Measurements from ENCODE around the gene GRN. TPM values are rescaled to one million over a fixed set of nuclear protein-coding genes. Genes with fewer than 3 reads are reported as not detected.

The GRN gene
- total and polyA plus RNA-seq, 7 donors: 30.8 to 61.0 (median 44.4) TPM

DNA sequence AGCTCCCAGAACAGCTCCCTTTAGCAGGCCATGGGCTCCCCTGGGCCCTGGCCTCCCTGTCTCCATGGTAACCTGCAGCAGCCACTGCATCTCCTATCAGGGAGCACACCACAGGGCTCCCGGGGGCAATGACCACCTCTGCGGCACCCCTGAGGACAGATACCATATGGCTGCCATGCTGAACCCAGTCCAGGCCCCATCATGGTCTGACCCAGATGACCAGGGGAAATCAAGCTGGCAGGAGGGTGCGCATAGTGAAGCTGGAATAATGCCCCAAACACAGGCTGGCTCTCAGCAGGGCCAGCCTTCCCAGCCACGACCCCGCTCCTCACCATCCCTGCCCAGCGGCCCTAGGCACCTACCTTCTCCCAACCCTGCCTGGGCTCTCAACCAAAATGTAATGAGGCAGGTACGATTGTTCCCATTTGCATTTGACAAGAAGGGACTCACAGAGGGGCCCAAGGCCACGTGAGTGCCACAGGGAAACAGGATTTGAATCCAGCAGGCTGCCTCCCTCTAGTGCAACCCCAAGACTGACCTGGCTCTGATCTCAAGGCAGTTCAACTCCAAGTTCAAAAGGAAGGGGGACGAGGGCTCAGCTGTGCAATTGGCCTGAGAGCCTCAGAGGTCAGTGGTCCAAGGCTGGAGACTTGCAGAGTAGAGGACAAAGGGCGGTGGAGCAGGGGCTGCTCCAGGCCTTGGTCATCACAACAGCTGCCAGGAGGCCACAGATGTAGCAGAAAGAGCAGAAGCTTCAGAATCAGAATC, 34.3 kb upstream of the GRN start:
- peaks cover 0 to 47% (median 14%) of the 10 kb centered on the region in 3 donors for H3K27me3 ChIP-seq (ENCODE audit: insufficient read depth in 3 of 3, low read length in 2 of 3)
- H3K9me3 ChIP-seq: no peaks in the 10 kb centered on the region
- H3K27ac ChIP-seq: no peak overlapping the region
- intact Hi-C loops (cut with DNase I): no loop called here
- H3K36me3 ChIP-seq (ENCODE audit: insufficient read depth in 1 of 2, low read depth in 1 of 2): no peaks in the 10 kb centered on the region
- ATAC-seq: no peak
- H3K4me3 ChIP-seq: no peak overlapping the region
- TF ChIP-seq, protein P1, sequence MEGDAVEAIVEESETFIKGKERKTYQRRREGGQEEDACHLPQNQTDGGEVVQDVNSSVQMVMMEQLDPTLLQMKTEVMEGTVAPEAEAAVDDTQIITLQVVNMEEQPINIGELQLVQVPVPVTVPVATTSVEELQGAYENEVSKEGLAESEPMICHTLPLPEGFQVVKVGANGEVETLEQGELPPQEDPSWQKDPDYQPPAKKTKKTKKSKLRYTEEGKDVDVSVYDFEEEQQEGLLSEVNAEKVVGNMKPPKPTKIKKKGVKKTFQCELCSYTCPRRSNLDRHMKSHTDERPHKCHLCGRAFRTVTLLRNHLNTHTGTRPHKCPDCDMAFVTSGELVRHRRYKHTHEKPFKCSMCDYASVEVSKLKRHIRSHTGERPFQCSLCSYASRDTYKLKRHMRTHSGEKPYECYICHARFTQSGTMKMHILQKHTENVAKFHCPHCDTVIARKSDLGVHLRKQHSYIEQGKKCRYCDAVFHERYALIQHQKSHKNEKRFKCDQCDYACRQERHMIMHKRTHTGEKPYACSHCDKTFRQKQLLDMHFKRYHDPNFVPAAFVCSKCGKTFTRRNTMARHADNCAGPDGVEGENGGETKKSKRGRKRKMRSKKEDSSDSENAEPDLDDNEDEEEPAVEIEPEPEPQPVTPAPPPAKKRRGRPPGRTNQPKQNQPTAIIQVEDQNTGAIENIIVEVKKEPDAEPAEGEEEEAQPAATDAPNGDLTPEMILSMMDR (IDR thresholded peaks at IDR 0.05): no peak
- H3K4me1 ChIP-seq: peaks cover 3% of the 10 kb centered on the region
- no peak for DNase-seq
- WGBS, 3 donors: 65 to 75% (median 71%) methylated on average over 10 of the region's 10 CpGs

DNA sequence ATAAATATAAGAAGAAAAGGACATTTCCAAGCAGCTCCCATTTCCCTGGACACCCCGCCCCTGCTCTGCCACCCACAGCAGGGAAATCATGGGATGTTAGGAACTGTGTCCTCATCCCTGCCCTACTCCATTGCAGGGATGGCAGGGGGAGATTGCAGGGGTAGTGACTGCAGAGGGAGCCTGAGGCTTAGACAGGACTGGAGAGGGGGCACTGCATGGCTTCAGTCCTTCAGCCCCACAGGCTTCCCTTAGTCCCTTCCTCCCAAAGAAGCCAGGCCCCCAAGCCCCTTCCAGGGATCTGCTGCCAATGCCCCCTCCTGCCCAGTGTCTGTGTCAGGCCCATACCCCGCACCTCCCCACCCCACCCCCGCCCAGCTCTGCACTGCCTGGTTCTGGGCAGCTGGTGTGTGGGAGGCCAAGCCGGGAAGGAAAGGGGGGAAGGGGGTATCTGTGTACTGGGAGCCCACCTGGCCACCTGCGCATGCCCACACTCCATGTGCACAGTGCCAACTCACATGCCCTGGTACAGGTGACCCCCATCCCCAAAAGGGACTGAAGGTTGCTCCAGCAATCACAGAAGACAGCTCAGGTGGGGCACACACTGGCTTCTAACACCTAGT, 33.4 kb upstream of the GRN start:
- Histone ChIP-seq H3K4me3 (no peak overlapping the region), H3K36me3 (ENCODE audit: insufficient read depth in 1 of 2, low read depth in 1 of 2) (no peaks in the 10 kb centered on the region), H3K9me3 (no peaks in the 10 kb centered on the region), H3K27me3 (ENCODE audit: insufficient read depth in 3 of 3, low read length in 2 of 3) (peaks cover 0 to 49% (median 18%) of the 10 kb centered on the region in 3 donors), H3K4me1 (peaks cover 3% of the 10 kb centered on the region), H3K27ac (no peak overlapping the region)
- WGBS, 3 donors: 64 to 78% (median 72%) methylated on average over 3 to 5 of the region's 5 CpGs
- intact Hi-C loops (cut with DNase I): no loop called here
- TF ChIP-seq, protein P1 (IDR thresholded peaks at IDR 0.05): no peak
- ATAC-seq (no peak), DNase-seq (no peak)

DNA sequence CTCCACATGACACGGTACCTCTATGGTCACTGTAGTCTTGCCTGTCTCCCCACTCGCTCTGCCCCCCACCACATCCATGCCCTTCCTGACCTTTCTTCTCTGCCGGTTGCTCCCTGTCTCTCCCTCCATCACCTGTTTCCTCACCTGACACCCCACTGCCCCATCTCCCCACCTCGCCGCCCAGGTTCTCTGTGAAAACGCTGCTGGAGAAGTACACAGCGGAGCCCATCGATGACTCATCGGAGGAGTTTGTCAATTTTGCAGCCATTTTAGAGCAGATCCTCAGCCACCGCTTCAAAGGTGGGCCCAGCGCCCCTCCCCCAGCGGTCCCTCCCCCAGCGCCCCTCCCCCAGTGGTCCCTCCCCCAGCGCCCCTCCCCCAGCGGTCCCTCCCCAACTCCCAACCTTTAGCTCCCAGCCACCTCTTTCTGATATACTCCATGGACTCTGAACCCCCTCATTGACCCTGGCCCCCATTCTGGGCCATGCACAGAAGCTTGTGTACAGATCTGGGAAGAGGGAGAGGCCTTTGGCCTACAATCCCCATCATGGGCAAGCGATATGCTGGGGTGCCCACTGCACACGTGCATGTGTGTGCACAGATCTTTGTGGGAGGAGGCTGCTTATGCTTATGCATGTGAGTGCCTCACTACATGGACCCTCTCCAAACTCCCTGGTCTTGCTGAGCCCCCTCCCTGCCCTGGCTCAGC, 32.6 kb upstream of the GRN start:
- H3K9me3 ChIP-seq: no peaks in the 10 kb centered on the region
- no peak overlapping the region for H3K4me3 ChIP-seq
- no peak overlapping the region for H3K27ac ChIP-seq
- intact Hi-C loops (cut with DNase I): no loop called here
- H3K36me3 ChIP-seq (ENCODE audit: insufficient read depth in 1 of 2, low read depth in 1 of 2): no peaks in the 10 kb centered on the region
- 62 to 67% (median 63%) methylated on average over 15 to 17 of the region's 17 CpGs for WGBS, 3 donors
- ATAC-seq: no peak
- H3K27me3 ChIP-seq (ENCODE audit: insufficient read depth in 3 of 3, low read length in 2 of 3): peaks cover 0 to 48% (median 20%) of the 10 kb centered on the region in 3 donors
- TF ChIP-seq, protein P1 (IDR thresholded peaks at IDR 0.05): no peak
- peaks cover 3% of the 10 kb centered on the region for H3K4me1 ChIP-seq
- DNase-seq: no peak

DNA sequence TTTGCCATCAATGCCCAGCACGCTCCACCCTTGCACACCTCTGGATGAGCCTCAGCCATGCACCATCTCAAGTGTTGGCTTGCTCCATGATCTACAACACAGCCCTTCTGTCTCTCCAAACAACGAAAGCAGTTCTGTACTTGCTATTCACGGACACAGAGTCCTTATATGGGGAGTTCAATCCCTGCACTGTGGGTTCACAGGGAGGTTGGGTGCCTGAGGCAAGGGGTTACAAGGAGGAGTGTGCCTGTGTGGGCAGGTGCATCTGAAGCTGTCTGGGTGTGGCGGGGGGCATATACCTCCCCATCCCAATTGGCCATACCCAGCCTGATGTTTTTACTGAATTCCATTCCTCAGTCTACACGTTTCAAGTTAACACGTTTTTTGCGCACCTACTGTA, 31.1 kb upstream of the GRN start:
- DNase-seq (no peak), ATAC-seq (no peak)
- Histone ChIP-seq H3K4me3 (no peak overlapping the region), H3K36me3 (ENCODE audit: insufficient read depth in 1 of 2, low read depth in 1 of 2) (peaks cover 0 to under 1% of the 10 kb centered on the region in 2 donors), H3K9me3 (no peaks in the 10 kb centered on the region), H3K27me3 (ENCODE audit: insufficient read depth in 3 of 3, low read length in 2 of 3) (peaks cover 0 to 52% (median 24%) of the 10 kb centered on the region in 3 donors), H3K4me1 (no peaks in the 10 kb centered on the region), H3K27ac (no peak overlapping the region)
- TF ChIP-seq, protein P1 (IDR thresholded peaks at IDR 0.05): no peak
- 69 to 83% (median 73%) methylated on average over 7 of the region's 7 CpGs for WGBS, 3 donors
- intact Hi-C loops (cut with DNase I): no loop called here

Data from psoas muscle (tissue), 8 donors.